Upper lobe of left lung (tissue), 6 donors: Measurements from ENCODE around the gene ASCC3. TPM values are rescaled to one million over a fixed set of nuclear protein-coding genes. Genes with fewer than 3 reads are reported as not detected.
A peak's percentile ranks its signal among the peaks of the same experiment; 100 is the strongest.

Source experiments
- ATAC-seq, 2 donors: fragments of 200-7000 bp; cut with Tn5 transposase; one replicate each; pipeline ENCODE4 v1.9.1; 2022; ENCODE audit warnings: mild to moderate bottlenecking in 2 of 2, moderate library complexity in 2 of 2; ENCODE audit not compliant: low FRiP score in 2 of 2
- DNase-seq, 2 donors: peaks; one replicate each; pipeline ENCODE4 v3.0.0-alpha.2; 2019 to 2020
- H3K27ac ChIP-seq, 4 donors: fragments of 200-600 bp; sonication (generic); one replicate each; pipeline ENCODE4 v1.5.1; 2016 to 2019
- H3K27me3 ChIP-seq, 4 donors: fragments of 200-600 bp; sonication (generic); one replicate each; pipeline ENCODE4 v1.5.1; 2017 to 2019
- H3K36me3 ChIP-seq, 4 donors: fragments of 200-600 bp; sonication (generic); one replicate each; pipeline ENCODE4 v1.5.1; 2016 to 2019
- H3K4me1 ChIP-seq, 4 donors: fragments of 200-600 bp; sonication (generic); one replicate each; pipeline ENCODE4 v1.5.1; 2018 to 2019
- H3K4me3 ChIP-seq, 4 donors: fragments of 200-600 bp; sonication (generic); one replicate each; pipeline ENCODE4 v1.5.1; 2017 to 2019; ENCODE audit warnings: mild to moderate bottlenecking in 2 of 4, moderate library complexity in 1 of 4
- H3K9me3 ChIP-seq, 4 donors: fragments of 200-600 bp; sonication (generic); one replicate each; pipeline ENCODE4 v1.5.1; 2018 to 2019
- CTCF ChIP-seq, 6 experiments: fragments of 450-650 bp in 4 of 6; fragments of 200-600 bp in 2 of 6; sonication (generic) in 2 of 6; IDR thresholded peaks; one replicate each; pipeline ENCODE4 v1.5.1; 2016 to 2019; ENCODE audit warnings: antibody characterized with exemption in 6 of 6
- EP300 ChIP-seq, 4 donors: sonication (generic); formaldehyde crosslinking; IDR thresholded peaks; one replicate each; pipeline ENCODE4 v1.5.1; 2017; ENCODE audit warnings: antibody characterized with exemption in 4 of 4, control low read depth in 2 of 4
- POLR2A ChIP-seq, 4 donors: fragments of 450-650 bp; IDR thresholded peaks; one replicate each; pipeline ENCODE4 v1.5.1; 2016 to 2017; ENCODE audit warnings: antibody characterized with exemption in 4 of 4, mild to moderate bottlenecking in 2 of 4
- POLR2AphosphoS5 ChIP-seq, 2 donors: sonication (generic); formaldehyde crosslinking; IDR thresholded peaks; one replicate each; pipeline ENCODE4 v1.5.1; 2017; ENCODE audit warnings: antibody characterized with exemption in 2 of 2
- whole genome bisulfite sequencing, 2 donors: methylation state at CpG; one replicate each; pipeline ENCODE4 v1.1.5; 2017 to 2018; 5-methylcytosine and 5-hydroxymethylcytosine counted together
- total RNA-seq, 6 donors: library from RNA; depleted of rRNA in 4 of 6; stranded (reverse); fragments of >200 nt in 4 of 6; gene quantifications; one replicate each; pipeline versions ENCODE4 v1.1.0 to v1.2.1, GENCODE V29; 2016 to 2021
- donor health status: DM: no; HTN: no; CAD: no; lungs with moderate emphysema.
- donor health status: DM: no; HTN: yes; CAD: no; lungs with severe emphysema.

ASCC3 gene
- total RNA-seq, 6 donors from 2014 or later = 18.4 to 52.2 (median 33.9) TPM

- no peak for TF ChIP-seq CTCF (IDR thresholded peaks at IDR 0.05)
- no peak for TF ChIP-seq EP300 (IDR thresholded peaks at IDR 0.05)
- no peak for TF ChIP-seq POLR2A (IDR thresholded peaks at IDR 0.05)
- no peak for TF ChIP-seq POLR2AphosphoS5 (IDR thresholded peaks at IDR 0.05)
- Histone ChIP-seq H3K4me3 (no peak overlapping the region), H3K27me3 (peaks cover 2 to 63% (median 40%) of the 10 kb centered on the region in 4 donors), H3K4me1 (peaks cover 4 to 27% (median 9%) of the 10 kb centered on the region in 4 donors), H3K27ac (no peak overlapping the region), H3K9me3 (no peaks in the 10 kb centered on the region), H3K36me3 (no peaks in the 10 kb centered on the region)
- 24 to 34% methylated on average over 6 of the region's 6 CpGs for WGBS, 2 donors
- no peak for ATAC-seq
- no peak for DNase-seq
Observed at GRCh38 chr6:100468016-100468622, 413.0 kb downstream of the ASCC3 start.

DNA sequence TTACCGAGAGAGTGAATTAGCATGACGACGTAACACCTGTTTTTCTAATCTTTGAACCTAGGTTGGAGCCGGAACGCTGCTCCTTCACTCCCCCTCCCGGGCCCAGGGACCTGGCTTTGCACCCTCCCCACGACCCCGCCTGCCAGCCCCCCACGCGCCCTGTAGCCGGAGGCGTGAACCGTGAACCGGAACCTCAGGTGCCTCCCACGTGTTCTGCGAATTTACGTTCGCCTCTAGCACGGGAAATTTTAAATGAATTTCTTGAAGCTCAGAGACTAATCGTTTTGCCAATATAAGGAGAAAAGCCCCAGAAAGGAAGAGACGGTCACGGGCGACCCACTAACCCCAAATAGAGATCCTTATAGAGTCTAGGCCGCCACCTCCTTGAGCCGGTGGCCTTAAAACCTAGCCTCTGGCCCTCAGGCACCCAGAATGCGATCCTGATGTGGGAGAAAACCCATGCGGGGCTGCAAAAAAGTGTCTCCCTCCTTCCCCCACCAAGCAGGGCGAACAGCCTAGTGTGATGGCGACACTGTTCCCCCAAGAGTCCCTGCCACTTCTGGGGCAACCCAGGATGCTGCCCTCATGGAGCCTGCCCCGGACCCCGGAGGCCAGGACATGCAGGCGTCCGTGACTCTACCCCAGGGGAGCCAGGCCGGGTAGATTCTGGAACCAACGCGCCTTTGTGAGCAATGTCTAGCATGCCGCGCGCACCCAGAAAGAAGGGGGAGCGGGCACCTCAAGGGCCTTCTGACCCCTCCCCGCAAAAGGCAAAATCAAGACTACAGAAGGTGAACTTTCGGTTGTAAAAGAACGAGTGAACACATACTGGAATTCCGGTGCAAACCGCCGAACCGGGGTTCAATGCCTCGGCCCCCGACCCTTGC lies 413.8 kb downstream of the ASCC3 start:
- H3K9me3 ChIP-seq = no peaks in the 10 kb centered on the region
- H3K27me3 ChIP-seq = peaks cover 2 to 68% (median 45%) of the 10 kb centered on the region in 4 donors
- no peak overlapping the region for H3K4me3 ChIP-seq
- H3K27ac ChIP-seq = no peak overlapping the region
- TF ChIP-seq EP300 (IDR thresholded peaks at IDR 0.05) (no peak), POLR2A (IDR thresholded peaks at IDR 0.05) (no peak), CTCF (IDR thresholded peaks at IDR 0.05) (no peak), POLR2AphosphoS5 (IDR thresholded peaks at IDR 0.05) (no peak)
- 8 to 11% methylated on average over 18 to 49 of the region's 49 CpGs for WGBS, 2 donors
- peaks cover 4 to 27% (median 9%) of the 10 kb centered on the region in 4 donors for H3K4me1 ChIP-seq
- peak; percentile 7 to 26 for ATAC-seq
- H3K36me3 ChIP-seq = no peaks in the 10 kb centered on the region
- peak in 1 of 2 donors; percentile 48 for DNase-seq

DNA sequence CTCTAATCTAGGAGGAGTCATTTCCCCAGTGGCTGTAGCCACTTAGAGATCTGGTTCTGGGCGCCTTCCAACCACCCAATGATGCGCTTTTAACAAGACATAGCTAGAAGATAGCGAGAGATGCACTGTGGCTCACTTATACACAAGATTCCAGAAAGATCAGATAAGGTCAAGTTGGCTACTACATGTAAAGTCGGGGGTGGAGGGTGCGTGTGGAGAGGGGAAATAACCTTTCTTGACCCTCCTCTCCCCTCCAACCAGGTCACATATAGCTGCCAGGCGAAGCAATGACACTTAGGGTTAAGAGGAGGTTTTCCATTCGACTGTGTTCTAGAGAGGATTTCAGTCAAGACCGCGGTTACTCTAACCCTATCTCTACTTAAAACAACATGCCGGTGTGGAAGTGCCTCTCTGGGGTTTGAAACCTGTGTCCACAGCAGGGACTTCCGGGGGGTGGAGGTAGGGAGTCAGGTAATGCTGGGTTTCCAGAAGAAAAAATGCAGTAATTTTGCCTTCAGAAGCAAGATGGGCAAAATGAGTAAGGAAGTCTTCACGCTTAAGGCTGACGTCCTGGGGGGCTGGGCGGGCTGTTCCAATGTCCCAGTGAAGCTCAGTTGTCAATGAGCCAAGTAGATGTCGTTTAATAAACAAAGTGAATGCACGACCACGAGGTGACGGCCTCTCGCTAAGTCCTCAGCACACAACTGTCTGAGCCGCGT lies 414.6 kb downstream of the ASCC3 start:
- H3K27ac ChIP-seq = no peak overlapping the region
- H3K9me3 ChIP-seq = no peaks in the 10 kb centered on the region
- WGBS, 2 donors = 8 to 11% methylated on average over 20 to 21 of the region's 21 CpGs
- H3K4me3 ChIP-seq = no peak overlapping the region
- H3K27me3 ChIP-seq = peaks cover 2 to 76% (median 46%) of the 10 kb centered on the region in 4 donors
- ATAC-seq = no peak
- DNase-seq = no peak
- no peaks in the 10 kb centered on the region for H3K36me3 ChIP-seq
- peaks cover 4 to 27% (median 9%) of the 10 kb centered on the region in 4 donors for H3K4me1 ChIP-seq
- TF ChIP-seq POLR2AphosphoS5 (IDR thresholded peaks at IDR 0.05) (no peak), CTCF (IDR thresholded peaks at IDR 0.05) (no peak), POLR2A (IDR thresholded peaks at IDR 0.05) (no peak), EP300 (IDR thresholded peaks at IDR 0.05) (no peak)

DNA sequence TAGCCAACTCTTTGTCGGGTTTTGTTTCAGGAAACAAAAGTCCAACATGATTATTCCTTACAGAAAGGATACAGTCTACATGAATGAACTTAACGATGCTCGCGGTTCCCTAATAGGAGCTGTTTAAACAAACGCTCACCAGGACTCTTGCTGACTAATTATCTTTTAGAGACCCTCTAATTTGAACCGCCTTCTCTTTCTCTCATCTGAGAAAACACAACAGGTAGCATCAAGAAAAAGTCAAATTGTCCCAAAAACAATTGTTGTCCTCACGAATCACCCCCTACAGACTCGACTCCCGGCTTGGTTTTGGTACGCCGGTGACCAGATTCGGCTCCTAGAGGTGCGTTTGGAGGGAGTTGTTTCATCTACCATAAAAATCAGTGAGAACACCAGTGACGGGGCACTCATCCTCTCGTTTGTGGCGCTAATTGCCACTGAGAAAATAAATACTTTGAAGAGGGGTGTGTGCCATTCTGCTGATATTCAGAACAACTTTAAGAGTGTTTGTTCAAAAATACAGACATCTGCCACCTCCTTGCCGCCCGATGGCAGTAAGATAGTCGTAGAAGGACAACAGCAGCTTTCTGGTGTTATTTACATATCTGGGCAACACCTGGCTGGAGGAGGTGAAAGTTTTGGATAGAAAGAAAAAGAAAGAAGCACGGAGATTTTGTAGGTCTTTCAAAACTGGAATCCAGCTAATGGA lies 415.3 kb downstream of the ASCC3 start:
- no peaks in the 10 kb centered on the region for H3K36me3 ChIP-seq
- DNase-seq (no peak), ATAC-seq (no peak)
- H3K9me3 ChIP-seq = no peaks in the 10 kb centered on the region
- H3K4me3 ChIP-seq = no peak overlapping the region
- H3K4me1 ChIP-seq = peaks cover 4 to 34% (median 11%) of the 10 kb centered on the region in 4 donors
- no peak for TF ChIP-seq EP300 (IDR thresholded peaks at IDR 0.05)
- no peak for TF ChIP-seq POLR2A (IDR thresholded peaks at IDR 0.05)
- TF ChIP-seq POLR2AphosphoS5 (IDR thresholded peaks at IDR 0.05) = no peak
- TF ChIP-seq CTCF (IDR thresholded peaks at IDR 0.05) = no peak
- 12% methylated on average over 20 of the region's 20 CpGs for WGBS, 2 donors
- H3K27me3 ChIP-seq = peaks cover 2 to 83% (median 52%) of the 10 kb centered on the region in 4 donors
- H3K27ac ChIP-seq = no peak overlapping the region
